ENCODE measurements around the gene CCDC183. TPM values are rescaled to one million over a fixed set of nuclear protein-coding genes. Genes with fewer than 3 reads are reported as not detected.
"Not testable (repeated sequence)": the region's sequence is repeated elsewhere in the genome, so short reads cannot be mapped to it uniquely, and the experiment has no call there.

CCDC183 gene
- total RNA-seq, 1 donor from 2014 or later, result 9.0 TPM

- no peak for DNase-seq (ENCODE audit: low spot score, unreplicated experiment)
- Mint-ChIP-seq H3K9me3 (ENCODE audit: low read depth) (peaks cover 11% of the 10 kb centered on the region), H3K4me1 (ENCODE audit: low read depth) (no peaks in the 10 kb centered on the region), H3K27ac (no peak overlapping the region), H3K27me3 (peaks cover 7% of the 10 kb centered on the region), H3K36me3 (ENCODE audit: insufficient read depth) (no peaks in the 10 kb centered on the region), H3K4me3 (ENCODE audit: low read depth) (no peak overlapping the region)
- TF ChIP-seq, protein P1, sequence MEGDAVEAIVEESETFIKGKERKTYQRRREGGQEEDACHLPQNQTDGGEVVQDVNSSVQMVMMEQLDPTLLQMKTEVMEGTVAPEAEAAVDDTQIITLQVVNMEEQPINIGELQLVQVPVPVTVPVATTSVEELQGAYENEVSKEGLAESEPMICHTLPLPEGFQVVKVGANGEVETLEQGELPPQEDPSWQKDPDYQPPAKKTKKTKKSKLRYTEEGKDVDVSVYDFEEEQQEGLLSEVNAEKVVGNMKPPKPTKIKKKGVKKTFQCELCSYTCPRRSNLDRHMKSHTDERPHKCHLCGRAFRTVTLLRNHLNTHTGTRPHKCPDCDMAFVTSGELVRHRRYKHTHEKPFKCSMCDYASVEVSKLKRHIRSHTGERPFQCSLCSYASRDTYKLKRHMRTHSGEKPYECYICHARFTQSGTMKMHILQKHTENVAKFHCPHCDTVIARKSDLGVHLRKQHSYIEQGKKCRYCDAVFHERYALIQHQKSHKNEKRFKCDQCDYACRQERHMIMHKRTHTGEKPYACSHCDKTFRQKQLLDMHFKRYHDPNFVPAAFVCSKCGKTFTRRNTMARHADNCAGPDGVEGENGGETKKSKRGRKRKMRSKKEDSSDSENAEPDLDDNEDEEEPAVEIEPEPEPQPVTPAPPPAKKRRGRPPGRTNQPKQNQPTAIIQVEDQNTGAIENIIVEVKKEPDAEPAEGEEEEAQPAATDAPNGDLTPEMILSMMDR (IDR thresholded peaks at IDR 0.05; ENCODE audit: unreplicated experiment), result no peak
Measured at GRCh38 chr9:136754059-136754572, 42.0 kb upstream of the CCDC183 start.

DNA sequence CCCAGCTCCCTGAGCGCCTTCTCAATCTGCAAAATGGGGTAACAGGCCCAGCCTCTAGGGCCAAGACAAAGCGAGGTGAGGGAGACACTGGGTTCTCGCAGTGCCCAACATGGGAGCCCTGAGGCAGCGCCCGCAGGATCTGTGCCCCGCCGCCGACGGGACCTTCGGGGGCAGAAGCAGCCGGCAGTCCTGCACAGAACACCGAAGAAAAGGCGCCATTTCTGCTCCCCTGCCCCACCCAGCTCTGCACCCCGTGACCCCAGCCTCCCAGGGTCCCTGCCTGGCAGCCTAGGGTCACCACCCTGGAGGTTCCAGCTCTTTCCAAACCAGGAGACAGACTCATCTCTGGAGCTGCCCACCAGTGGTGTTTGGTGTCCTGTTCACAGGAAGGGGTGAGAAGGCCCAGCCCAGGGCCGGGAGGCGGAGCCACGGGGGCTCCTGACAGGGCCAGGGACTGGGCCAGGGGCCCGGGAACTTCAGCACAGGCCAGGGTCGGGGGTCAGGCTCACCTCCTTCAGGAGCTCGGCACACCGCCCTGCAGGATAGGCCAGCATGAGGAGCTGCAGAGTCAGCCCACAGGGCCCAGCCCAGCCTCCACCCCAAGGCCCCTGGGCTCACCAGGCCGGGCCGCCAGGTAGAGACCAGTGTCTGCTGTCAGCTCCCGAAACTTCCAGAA lies 41.4 kb upstream of the CCDC183 start:
- no peak overlapping the region for H3K27ac Mint-ChIP-seq
- TF ChIP-seq, protein P1 (IDR thresholded peaks at IDR 0.05; ENCODE audit: unreplicated experiment), result no peak
- H3K4me1 Mint-ChIP-seq (ENCODE audit: low read depth), result no peaks in the 10 kb centered on the region
- peaks cover 11% of the 10 kb centered on the region for H3K9me3 Mint-ChIP-seq (ENCODE audit: low read depth)
- no peak overlapping the region for H3K4me3 Mint-ChIP-seq (ENCODE audit: low read depth)
- H3K36me3 Mint-ChIP-seq (ENCODE audit: insufficient read depth), result no peaks in the 10 kb centered on the region
- DNase-seq (ENCODE audit: low spot score, unreplicated experiment), result no peak
- H3K27me3 Mint-ChIP-seq, result peaks cover 7% of the 10 kb centered on the region

GRCh38 chr9:136755302-136756133 lies 40.6 kb upstream of the CCDC183 start:
- not testable (repeated sequence) for H3K4me1 Mint-ChIP-seq (ENCODE audit: low read depth); H3K27me3 Mint-ChIP-seq; H3K36me3 Mint-ChIP-seq (ENCODE audit: insufficient read depth); H3K27ac Mint-ChIP-seq; DNase-seq (ENCODE audit: low spot score, unreplicated experiment); H3K4me3 Mint-ChIP-seq (ENCODE audit: low read depth)
- H3K9me3 Mint-ChIP-seq (ENCODE audit: low read depth), result peaks cover 11% of the 10 kb centered on the region

DNA sequence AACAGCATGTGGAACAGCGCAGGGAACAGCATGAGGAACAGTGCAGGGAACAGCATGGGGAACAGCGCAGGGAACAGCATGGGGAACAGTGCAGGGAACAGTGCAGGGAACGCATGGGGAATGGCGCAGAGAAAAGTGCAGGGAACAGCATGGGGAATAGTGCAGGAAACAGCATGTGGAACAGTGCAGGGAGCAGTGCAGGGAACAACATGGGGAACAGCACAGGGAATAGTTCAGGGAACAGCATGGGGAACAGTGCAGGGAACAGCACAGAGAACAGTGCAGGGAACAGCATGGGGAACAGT lies 40.1 kb upstream of the CCDC183 start:
- peaks cover 11% of the 10 kb centered on the region for H3K9me3 Mint-ChIP-seq (ENCODE audit: low read depth)
- H3K36me3 Mint-ChIP-seq (ENCODE audit: insufficient read depth), result no peaks in the 10 kb centered on the region
- peaks cover 7% of the 10 kb centered on the region for H3K27me3 Mint-ChIP-seq
- H3K4me1 Mint-ChIP-seq (ENCODE audit: low read depth), result no peaks in the 10 kb centered on the region
- TF ChIP-seq, protein P1 (IDR thresholded peaks at IDR 0.05; ENCODE audit: unreplicated experiment), result no peak
- no peak overlapping the region for H3K27ac Mint-ChIP-seq
- DNase-seq (ENCODE audit: low spot score, unreplicated experiment), result no peak
- no peak overlapping the region for H3K4me3 Mint-ChIP-seq (ENCODE audit: low read depth)

- H3K4me3 Mint-ChIP-seq (ENCODE audit: low read depth), result no peak overlapping the region
- peaks cover 7% of the 10 kb centered on the region for H3K9me3 Mint-ChIP-seq (ENCODE audit: low read depth)
- no peaks in the 10 kb centered on the region for H3K4me1 Mint-ChIP-seq (ENCODE audit: low read depth)
- TF ChIP-seq, protein P1 (IDR thresholded peaks at IDR 0.05; ENCODE audit: unreplicated experiment), result no peak
- H3K36me3 Mint-ChIP-seq (ENCODE audit: insufficient read depth), result no peaks in the 10 kb centered on the region
- no peak overlapping the region for H3K27ac Mint-ChIP-seq
- DNase-seq (ENCODE audit: low spot score, unreplicated experiment), result no peak
- H3K27me3 Mint-ChIP-seq, result peaks cover 7% of the 10 kb centered on the region
Measured at GRCh38 chr9:136756836-136757235, 39.3 kb upstream of the CCDC183 start.

Measured in progenitor cell of endocrine pancreas (in vitro differentiated cells).